Activated CD8-positive, alpha-beta memory T cell treated with anti-CD3 and anti-CD28 coated beads, Interleukin-2, amount 50 U/mL, for 4 hours (primary cell): ENCODE measurements around the gene PCCA.
A peak's percentile ranks its signal among the peaks of the same experiment; 100 is the strongest.
"Not testable (repeated sequence)": the region's sequence is repeated elsewhere in the genome, so short reads cannot be mapped to it uniquely, and the experiment has no call there.

Experiments used
- DNase-seq: peaks from one replicate; pipeline ENCODE4 v3.0.0-alpha.2; 2020

The PCCA gene, protein sequence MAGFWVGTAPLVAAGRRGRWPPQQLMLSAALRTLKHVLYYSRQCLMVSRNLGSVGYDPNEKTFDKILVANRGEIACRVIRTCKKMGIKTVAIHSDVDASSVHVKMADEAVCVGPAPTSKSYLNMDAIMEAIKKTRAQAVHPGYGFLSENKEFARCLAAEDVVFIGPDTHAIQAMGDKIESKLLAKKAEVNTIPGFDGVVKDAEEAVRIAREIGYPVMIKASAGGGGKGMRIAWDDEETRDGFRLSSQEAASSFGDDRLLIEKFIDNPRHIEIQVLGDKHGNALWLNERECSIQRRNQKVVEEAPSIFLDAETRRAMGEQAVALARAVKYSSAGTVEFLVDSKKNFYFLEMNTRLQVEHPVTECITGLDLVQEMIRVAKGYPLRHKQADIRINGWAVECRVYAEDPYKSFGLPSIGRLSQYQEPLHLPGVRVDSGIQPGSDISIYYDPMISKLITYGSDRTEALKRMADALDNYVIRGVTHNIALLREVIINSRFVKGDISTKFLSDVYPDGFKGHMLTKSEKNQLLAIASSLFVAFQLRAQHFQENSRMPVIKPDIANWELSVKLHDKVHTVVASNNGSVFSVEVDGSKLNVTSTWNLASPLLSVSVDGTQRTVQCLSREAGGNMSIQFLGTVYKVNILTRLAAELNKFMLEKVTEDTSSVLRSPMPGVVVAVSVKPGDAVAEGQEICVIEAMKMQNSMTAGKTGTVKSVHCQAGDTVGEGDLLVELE

DNA sequence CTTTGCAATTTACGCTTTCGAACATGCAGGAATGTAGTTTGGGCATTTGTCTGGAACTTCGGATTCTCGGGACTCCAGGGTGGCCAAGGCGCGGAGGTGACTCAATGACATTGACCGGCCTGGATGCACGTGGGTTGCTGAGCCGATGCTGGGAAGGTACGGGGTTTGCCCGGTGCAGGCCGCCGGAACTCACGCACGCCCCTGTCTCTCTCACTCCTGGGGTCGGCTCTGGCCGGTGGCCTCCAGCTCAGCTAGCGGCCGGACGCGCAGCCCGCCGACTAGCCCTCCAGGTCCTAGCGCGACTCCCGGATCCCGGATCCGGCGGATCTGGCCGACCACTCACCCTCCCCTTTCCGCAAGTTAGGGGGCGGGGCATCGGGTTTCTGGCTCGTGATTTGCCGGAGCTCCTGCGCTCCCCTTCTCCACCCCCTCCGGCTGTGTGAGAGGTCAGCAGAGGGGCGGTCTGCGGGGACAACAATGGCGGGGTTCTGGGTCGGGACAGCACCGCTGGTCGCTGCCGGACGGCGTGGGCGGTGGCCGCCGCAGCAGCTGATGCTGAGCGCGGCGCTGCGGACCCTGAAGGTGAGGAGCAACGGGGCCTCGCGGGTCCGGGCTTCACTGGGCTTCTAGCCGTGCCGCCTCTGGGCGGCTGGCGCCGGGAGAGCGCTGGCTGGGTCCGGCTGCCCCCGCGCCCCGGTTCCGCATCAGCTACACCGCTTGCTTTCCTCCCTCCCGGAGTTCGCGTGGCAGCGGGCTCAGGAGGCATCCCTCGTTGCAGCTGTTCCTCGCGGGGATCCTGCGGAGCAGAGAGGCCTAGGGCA, at the start of gene PCCA:
Gene PCCA (plus strand): TSS at position 450 of the 821 bp plus-strand sequence. CDS start 28 bp downstream, at position 478.
- peak; percentile 79 for DNase-seq

DNA sequence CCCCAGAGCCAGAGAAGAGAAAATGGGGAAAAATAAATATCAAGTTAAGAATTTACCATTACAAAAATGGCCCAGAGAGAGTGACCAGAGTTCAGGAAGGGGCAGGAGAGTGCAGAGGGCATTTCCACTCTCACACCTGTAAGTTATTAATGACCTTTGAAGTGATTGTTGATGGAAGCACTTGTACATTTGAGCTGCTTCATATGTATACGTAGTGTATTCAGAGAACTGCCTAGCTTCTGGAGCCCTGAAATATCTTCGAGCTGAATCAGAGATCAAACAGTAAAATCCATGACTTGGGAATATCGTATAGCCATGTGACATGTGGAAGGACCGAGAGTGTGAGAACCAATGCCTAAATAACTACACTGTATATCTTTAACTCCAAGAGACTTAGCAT, 49.2 kb upstream of the PCCA start:
- DNase-seq = no peak

DNA sequence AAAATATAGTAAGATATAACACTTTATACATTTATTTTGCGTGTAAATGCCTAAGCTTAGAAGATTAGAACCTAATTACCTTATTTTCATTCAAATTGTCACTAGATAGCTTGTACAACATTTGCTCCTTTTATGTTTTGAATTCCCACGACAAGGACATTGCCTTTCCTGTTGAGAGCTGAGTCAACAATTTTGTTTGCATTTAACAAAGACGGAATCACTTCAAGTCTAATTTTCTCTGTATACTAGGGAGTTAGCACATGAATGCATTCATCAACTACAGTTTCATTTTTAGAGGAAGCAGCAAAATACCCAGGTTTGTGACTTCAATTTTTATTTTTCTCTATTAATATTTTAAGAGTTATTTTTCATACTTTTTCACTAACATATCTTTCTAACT, 48.7 kb upstream of the PCCA start:
- DNase-seq = no peak

DNA sequence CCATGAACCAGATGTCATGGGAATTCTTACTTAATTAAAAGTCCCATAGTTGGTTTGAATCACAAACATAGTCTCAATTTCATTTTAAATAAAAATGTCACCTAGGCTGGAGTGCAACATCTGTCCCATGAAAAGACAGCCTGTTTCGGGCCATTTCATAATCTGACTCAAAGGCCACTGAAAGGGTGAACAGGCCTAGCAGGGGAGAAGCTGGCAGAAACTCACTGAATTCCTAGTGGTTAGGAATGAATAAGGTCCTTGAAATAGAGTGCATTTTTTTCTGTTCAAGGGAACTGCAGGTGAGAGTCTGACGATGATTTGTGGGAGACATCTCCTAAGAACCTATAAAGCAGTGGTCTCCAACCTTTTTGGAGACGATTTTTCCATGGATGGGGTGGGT, 44.0 kb upstream of the PCCA start:
- no peak for DNase-seq

DNA sequence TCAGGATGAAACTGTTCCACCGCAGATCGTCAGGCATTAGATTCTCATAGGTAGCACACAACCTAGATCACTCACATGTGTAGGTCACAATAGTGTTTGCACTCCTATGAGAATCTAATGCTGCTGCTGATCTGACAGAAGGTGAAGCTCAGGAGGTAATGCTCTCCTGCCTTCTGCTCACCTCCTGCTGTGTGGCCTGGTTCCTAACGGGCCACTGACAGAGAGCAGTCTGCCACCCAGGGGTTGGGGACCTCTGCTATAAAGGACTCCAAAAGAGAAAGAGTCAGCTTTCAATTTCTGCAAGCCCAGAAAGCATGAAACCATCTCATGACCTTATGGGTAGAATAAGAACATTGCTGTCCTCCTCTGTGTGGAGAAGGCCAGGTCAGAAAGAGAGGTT, 43.5 kb upstream of the PCCA start:
- no peak for DNase-seq

DNA sequence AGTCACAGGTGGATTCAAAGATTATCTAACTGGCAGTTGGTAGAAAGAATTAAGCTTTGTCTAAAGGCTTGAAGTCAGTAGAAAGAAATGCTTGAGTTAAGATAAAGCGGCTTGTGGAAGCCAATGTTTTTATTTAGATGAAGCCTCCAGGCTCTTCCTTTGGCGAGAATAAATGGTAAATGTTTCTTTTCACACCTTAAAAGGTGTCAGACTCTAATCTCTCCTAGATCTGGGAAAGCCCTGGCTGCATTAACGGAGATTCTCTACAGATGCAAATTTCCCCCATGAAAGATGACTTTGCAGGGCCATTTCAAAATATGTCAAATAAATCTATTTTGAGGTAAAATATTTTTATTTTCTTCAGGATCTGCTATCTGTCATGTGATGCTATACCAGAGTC, 37.8 kb upstream of the PCCA start:
- no peak for DNase-seq

DNA sequence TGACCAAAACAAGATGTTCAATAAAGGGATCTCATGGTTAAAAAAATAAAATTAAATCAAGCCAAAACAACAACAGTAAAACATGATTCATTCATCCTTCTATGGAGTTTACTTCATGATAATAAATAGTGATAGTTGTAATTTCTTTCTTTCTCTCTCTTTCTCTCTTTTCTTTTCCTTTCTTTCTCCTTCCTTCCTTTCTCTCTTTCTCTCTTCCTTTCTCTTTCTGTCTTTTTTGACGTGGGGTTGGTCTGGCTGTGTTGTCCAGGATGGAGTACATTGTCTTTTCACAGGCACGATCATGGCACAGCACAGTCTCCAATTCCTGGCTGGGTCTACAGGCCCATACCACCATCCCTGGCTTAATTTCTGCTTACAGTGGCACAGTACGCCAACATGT, 29.1 kb upstream of the PCCA start:
- DNase-seq = no peak

DNA sequence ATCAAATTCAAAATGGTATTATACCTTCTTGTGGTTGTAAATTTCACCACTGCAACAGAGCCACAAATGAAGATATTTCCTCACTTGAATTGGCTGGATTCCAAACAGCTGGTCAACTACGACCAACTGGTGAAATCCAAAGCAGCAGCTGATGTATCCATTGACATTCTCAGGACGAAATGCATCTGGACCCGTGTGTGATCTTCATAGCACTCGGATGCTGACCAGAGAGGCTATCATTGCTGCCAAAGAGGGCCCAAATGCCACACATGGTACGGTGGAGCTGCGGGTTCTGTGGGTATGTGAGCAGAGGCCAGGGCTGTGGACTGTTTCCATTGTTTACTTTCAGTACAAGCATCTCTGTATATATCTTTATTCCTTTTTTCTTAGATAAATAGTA, 25.6 kb upstream of the PCCA start:
- no peak for DNase-seq

DNA sequence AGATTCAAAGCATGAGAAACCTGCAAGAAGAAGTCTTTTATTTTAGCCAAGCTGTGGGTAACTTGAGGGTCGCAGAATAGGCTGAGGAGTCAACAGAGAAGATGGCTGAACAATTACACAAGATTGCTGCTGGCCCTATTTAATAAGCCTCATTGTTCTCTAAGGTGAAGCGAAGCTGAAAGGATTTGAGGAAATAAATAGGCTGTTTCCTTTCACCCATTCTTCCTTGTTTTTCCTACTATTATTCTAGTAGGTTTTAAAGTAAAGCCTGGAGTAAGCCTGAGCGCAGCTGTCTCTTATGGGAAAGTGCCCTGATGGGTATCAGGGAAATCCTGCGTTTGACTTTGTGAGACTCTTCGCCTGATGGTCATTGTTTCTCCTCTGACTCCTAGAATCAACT, 25.0 kb upstream of the PCCA start:
- DNase-seq = no peak

DNA sequence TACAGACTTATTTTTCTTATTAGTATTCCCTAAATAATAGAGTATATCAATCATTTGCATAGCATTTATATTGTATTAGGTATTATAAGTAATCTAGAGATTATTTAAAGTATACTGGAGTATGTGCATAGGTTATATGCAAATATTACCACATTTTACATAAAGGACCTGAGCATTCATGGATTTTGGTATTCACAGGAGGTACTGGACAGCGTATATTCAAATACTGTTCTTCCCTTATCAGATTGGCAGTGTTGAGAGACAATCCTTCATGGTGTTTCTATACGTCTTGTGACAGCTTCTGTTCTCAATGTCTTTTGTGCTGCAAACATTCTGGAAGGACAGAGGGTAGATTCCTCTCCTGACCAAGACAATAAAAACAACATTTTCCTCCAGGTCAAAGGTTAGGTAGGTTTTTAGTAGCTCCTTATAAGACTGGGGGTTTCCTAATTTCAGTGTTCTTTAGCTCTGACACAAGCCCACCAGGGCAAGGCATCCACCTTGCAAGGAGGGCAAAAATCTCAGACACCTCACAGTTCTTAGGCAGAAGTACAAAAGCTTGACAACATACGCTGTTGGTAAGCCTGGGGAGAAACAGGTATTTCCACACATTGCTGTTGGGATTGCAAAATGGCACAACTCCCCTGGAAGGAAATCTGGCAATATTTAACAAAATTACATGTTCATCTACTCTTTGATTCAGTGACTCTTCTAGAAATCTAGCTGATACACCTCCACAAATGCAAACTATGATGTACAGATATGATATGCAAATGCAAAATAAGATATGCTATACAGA, 20.6 kb upstream of the PCCA start:
- no peak for DNase-seq

DNA sequence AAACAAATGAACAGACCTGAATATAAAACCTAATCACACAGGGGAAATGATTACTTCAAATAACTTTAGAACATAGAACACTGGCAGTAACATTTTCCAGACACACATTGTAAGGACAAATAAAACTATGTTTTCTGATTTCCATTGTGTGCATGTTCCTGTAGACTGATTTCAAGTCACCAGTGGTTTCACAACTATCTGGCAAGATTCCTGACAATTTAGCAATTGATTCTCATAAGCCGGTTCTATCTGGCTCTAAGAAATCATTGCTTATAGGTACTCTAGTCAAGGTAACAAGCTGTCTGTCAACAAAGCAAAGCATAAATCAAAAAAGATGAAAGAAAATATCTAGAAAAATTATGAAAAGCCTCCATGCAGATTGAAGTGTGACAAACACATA, 19.6 kb upstream of the PCCA start:
- no peak for DNase-seq

DNA sequence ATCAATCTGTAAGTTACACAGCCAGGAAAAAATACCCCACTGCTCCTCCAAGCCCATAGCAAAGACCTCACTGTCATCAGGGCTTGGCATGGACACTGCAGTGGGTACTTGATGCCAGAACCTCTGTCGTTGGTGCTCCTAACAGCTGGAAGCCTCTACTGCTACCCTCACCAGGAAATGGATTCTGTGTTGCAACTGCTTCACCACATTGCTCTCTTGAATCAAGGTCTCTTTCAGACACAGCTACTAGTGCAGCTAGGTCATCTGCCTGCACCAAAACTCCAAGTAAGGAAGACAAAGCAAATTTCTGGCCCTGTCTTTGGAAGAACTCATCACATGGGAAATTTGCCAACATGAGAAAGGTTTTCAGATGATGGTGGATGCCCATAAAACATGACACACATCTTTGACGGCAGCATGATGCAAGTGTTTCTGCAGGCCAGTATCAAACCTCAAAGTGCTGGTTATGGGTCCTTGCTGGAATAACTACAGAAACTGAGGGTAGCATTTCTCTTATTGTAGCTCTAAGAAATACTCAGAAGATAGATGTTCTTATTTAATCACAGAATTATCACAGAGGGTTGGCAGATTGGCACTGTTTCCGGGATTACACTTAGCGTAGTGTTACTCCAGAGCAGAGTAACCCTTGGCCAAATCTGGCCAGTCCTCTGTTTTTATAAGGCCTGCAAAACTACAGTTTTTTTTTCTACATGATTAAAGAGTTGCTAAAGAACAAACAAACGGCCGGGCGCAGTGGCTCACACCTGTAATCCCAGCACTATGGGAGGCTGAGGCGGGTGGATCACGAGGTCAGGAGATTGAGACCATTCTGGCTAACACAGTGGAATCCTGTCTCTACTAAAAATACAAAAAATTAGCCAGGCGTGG, 12.9 kb upstream of the PCCA start:
- no peak for DNase-seq

DNA sequence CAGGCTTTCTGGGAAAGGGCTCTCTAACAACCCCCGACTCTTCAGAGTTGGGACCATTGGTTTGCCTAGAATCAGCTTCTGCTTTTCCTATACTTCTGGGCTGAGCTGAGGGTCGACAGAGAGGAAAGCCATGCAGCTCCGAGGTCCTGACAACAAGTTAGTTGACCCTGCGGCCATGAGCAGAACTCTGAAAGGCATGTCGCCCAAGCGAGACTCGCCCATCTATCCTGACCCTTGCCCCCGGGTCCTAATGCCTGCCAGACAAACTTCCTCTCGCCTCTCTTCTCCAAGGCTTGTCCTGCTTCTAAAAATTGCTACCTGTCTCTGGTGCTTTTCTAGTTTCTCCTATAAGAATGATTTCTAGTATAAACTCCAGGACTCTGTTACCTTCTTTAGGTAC, 9.9 kb upstream of the PCCA start:
- DNase-seq = not testable (repeated sequence)

DNA sequence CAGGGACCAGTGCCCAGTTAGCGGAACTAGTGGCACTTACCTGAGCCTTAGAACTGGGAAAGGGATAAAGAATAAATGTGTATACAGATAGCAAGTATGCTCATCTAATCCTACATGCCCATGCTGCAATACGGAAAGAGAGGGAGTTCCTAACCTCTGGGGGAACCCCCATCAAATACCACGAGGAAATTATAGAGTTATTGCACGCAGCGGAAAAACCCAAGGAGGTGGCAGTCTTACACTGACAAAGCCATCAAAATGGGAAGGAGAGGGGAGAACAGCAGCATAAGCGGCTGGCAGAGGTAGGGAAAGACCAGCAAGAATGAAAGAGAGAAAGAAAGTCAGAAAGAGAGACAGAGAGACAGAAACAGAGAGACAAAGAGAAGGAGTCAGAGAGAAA, 5.5 kb upstream of the PCCA start:
- DNase-seq = not testable (repeated sequence)

DNA sequence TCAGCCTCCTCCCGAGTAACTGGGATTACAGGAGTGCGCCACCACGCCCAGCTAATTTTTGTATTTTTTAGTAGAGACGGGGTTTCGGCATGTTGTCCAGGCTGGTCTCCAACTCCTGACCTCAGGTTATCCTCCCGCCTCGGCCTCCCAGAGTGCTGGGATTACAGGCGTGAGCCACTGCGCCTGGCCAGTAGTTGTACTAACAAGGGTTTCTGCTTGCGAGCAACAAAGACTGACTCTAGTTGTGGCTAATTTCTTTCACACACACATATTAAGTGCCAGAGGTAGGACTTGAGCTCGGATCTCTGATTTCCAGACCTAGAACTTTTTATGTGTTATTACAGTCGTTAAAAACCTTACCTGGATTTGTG, 635 bp upstream of the PCCA start:
- no peak for DNase-seq

DNA sequence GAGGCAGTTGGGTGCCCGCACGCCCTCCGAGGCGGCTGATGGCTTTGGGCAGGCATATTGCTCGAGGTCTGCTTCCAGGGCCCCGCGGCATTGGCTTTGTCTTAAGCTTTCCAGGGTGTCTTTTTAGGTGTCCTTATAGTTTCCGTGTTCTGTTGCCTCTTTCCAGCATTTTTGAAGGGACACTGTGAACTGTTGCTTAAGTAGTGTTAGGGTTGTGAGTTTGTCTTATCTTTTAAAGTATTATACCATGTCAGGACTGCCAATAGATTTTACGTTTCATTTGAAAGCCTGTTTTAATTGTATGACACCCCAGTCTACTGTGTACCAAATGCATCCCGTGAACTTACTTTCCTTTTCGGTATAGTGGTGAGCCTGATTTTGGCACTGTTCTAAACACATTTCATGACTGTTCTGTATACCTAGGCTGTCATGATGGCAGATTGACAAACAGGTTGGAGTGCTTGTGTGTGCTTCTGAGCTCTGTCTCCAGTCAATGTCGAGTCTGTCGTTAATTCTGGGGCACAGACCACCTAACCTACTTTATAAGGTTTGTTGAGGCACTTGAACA, 656 bp downstream of the PCCA start:
- DNase-seq = no peak

DNA sequence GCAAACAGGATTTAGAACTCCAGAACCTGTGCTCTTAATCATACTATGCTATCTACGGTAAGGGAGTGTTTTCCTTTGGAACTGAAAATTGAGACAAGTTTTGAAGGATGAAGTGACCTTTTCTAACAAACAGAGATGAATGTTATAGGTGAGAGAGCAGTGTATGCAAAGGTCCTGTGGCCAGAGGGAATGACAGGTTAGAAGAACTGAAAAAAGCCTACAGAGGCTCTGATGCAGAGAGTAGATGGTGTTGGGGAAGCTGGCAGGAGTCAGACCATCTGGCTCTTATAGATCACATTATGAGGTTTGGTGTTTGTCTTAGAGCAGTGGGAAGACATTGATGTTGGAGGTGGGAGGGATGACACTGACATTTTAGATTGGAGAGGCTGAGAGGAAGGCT, 2.0 kb downstream of the PCCA start:
- DNase-seq = no peak

DNA sequence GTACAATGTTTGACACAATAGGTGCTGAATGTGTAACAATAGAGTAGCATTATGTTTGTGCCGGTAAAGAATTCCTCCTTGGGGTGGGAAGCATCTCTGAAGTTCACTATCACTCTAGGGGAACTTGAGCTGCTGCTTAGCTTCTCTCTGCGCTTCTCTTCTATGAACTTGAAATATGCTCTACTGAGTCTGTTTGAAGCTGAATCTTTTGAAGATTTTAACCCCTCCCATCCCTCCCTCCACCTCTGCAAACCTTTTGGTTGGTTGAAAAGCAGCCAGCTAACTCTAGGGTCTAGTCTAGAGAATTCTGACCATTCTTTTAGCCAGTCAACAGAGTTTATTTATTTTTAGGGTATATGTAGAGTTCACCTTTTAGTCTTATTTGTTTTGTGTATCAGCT, 2.5 kb downstream of the PCCA start:
- DNase-seq = no peak

DNA sequence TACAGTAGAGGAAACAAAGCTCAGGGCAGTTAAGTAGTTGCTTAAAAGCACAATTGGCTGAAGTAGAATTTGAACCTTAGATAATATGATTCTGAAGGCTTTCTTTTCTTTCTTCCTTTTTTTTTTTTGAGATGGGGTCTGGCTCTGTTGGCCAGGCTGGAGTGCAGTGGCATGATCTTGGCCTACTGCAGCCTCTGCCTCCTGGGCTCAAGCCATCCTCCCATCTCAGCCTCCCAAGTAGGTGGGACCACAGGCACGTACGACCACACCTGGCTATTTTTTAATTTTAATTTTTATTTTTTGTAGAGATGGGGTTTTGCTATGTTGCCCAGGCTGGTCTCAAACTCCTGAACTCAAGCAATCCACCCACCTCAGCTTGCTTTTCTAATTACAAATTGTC, 3.4 kb downstream of the PCCA start:
- not testable (repeated sequence) for DNase-seq

DNA sequence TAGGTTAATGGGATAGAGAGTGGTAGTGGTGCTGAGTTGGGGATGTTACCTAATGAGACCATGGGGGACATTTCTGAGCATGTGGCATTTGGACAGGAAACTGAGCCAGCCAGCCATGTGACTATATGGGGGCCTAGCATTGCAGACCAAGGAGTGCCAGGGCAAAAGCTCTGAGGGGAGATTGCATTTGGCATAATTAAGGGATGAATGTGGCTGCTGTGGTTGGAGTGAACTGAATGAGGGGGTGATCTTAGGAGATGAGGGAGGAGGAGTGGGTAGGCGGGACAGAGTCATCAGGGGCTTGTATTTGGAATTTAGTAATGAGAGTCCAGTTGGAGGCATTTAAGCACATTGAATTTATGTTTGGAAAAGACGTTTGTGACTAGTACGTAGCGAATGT, 6.6 kb downstream of the PCCA start:
- DNase-seq = no peak

DNA sequence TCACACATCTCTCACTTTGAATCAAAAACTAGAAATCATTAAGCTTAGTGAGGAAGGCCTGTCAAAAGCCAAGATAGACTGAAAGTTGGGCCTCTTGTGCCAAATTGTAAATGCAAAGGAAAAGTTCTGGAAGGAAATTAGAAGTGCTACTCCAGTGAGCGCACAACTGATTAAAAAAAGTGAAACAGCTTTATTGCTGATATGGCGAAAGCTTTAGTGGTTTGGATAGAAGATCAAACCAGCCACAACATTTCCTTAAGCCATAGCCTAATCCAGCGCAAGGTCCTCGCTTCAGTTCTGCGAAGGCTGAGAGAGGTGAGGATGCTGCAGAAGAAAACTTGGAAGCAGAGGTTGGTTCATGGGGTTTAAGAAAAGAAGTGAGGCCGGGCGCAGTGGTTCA, 7.6 kb downstream of the PCCA start:
- no peak for DNase-seq
